RCC 7860 (cell line): Measurements from ENCODE around the gene DCBLD2.
"Not testable (repeated sequence)": the region's sequence is repeated elsewhere in the genome, so short reads cannot be mapped to it uniquely, and the experiment has no call there.

ENCODE experiments used
- DNase-seq: peaks from one replicate; pipeline ENCODE4 v3.0.0-alpha.2; 2015; ENCODE audit warnings: low spot score
- FAIRE-seq: peaks from 2 replicates; lab custom pipeline; 2012; peaks lifted over from hg19 to GRCh38; lab: Jason Lieb, UNC

Gene DCBLD2

DNA sequence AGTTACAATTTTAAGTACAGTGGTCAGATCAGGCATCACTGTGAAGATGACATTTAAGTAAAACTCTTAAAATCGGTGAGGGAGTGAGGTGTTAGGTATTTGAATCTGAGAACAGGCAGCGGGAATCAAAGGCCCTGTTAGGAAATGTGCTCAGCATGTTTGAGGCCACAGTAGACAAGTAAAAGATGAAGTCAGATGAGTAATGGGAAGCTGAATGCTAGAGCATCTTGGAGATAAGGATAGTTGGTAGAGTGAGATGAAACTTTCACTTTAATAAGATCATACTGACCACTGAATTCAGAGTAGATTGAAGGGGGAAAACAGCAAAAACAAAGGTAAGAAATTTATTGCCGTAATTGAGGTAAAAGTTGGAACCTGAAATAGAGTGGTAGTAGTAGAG lies 61.6 kb downstream of the DCBLD2 start:
- FAIRE-seq (no peak), DNase-seq (no peak)

DNA sequence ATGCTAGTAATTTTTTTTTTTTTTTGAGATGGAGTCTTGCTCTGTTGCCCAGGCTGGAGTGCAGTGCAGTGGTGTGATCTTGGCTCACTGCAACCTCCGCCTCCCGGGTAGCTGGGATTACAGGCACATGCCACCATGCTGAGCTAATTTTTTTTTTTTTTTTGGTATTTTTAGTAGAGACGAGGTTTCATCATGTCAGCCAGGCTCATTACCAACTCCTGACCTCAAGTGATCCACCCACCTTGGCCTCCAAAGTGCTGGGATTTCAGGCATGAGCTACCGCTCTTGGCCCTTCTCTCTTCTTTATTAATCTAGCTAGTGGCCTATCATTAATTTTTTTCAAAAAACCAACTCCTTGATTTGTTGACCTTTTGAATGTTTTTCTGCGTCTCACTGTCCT lies 70.4 kb downstream of the DCBLD2 start:
- DNase-seq, FAIRE-seq: not testable (repeated sequence)

GRCh38 chr3:98829246-98829832 lies 72.2 kb downstream of the DCBLD2 start:
- DNase-seq (no peak), FAIRE-seq (no peak)

GRCh38 chr3:98827221-98827920 lies 74.1 kb downstream of the DCBLD2 start:
- DNase-seq (no peak), FAIRE-seq (no peak)

GRCh38 chr3:98826126-98826525 lies 75.4 kb downstream of the DCBLD2 start:
- FAIRE-seq (no peak), DNase-seq (no peak)

- DNase-seq, result no peak
- no peak for FAIRE-seq
These were observed 77.2 kb downstream of the DCBLD2 start for GRCh38 chr3:98824256-98824655.

DNA sequence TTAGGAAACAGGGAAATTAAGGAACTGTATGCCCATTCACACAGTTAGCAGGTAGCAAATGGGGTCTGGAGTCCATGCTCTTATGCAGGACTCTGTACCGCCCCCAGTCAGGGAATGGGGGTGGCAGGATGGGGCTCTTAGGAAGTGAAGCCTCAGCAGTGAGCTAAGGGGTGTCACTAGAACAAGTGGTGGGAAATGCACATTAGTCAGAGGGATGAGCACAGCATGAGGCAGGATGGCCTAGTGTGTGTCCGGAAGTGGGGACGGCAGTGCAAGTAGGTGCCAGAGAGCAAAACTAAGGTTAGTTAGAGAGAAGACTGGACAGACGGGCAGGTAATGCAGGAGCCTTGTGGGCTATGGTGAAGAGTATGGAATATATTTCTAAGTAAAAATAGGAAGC lies 77.7 kb downstream of the DCBLD2 start:
- FAIRE-seq (peak; percentile 21), DNase-seq (peak; percentile 70)

GRCh38 chr3:98821063-98821462 lies 80.4 kb downstream of the DCBLD2 start:
- no peak for FAIRE-seq
- no peak for DNase-seq

GRCh38 chr3:98817547-98818041 lies 83.9 kb downstream of the DCBLD2 start:
- FAIRE-seq (peak; percentile 89), DNase-seq (peak; percentile 67)

DNA sequence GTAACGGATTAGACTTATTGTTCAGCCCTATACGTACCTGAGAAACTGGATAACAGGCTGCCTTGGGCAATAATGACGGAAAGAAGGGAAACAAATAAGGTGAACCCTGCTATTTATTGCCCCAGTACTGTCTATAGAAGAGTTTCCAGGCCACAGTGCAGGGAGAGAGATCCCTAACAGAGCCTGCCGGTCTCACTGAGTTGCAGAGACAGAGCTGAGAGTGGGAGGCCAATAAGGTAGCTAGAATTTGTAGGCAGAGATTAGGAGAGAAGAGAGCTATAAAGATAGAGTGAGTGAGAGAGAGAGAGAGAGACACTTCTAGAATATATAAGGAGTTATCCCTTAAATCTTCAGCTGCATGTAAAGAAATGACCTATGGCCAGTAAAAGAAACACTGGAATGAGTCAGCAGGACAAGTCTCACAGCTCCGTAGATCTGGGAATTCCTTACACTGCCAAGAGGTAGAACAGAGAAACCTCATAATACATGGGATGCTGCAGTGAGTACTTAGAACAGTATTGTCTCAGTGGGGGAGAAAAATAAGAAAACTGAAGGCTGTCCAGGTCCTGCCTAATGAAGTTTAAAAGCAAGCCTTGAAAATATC lies 86.6 kb downstream of the DCBLD2 start:
- peak; percentile 90 for FAIRE-seq
- peak; percentile 64 for DNase-seq

DNA sequence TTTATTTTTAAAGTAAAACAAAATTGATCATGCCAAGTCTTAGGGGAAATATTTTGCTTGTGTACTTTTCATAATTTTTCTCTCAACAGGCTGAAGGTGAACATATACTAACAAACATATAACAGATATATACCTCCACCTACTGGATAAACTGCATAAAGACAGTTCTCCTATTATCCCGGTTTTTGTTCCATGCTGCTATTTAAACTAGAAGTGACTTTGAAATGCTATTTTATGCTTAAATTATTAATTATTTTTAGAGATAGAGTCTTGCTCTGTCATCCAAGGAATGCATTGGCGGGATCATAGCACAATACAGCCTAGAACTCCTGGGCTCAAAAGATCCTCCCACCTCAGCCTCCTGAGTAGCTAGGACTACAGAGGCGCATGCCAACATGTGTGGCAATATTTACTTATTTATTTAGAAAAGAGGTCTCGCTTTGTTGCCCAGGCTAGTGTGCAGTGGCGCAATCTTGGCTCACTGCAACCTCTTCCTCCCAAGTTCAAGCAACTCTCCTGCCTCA lies 88.6 kb downstream of the DCBLD2 start:
- DNase-seq, result peak; percentile 54
- FAIRE-seq, result peak; percentile 84

DNA sequence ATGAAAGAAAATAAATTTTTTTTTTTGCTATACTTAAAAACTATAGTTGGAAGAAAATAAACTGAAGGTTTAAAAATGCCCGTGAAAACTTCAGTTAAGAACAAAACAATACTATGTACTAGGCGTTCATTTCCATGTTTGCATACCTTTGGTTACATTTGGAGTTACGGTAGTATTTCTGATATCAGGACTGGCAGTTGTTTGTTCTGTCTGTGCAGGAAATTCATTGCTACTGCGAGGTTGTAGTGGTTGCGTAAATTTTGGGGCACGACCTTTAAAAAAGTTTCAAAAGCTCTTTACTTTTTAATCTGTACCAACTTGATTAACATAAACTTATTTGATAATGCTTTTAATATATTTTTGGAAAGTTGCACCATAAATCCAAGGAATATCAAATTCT lies 90.4 kb downstream of the DCBLD2 start:
- FAIRE-seq (no peak), DNase-seq (no peak)

DNA sequence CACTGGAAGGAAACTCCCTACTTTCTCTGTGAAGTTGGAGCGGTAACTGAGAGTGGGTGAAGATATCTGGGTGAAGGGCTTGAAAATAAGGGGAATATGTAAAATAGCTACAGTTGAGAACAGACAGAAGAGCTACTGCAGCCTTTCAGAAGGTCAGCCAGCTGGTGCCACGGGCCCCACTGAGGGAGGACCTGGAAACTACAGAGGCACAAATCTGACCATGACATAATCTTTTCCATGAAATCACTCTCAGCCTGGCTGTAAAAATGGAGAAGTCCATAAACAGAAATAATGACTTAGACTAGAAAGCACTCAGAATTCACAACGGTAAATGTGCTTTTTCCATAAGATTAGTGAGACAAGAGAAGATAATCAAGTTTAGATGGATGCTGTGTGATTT lies 91.9 kb downstream of the DCBLD2 start:
- FAIRE-seq (no peak), DNase-seq (no peak)

GRCh38 chr3:98808071-98808470 lies 93.4 kb downstream of the DCBLD2 start:
- DNase-seq (no peak), FAIRE-seq (no peak)

GRCh38 chr3:98807561-98807960 lies 93.9 kb downstream of the DCBLD2 start:
- peak; percentile 31 for FAIRE-seq

GRCh38 chr3:98807011-98807410 lies 94.5 kb downstream of the DCBLD2 start:
- no peak for DNase-seq
- no peak for FAIRE-seq

More at GRCh38 chr3:98807561-98807960, 93.9 kb downstream of the DCBLD2 start:
- no peak for DNase-seq

DNA sequence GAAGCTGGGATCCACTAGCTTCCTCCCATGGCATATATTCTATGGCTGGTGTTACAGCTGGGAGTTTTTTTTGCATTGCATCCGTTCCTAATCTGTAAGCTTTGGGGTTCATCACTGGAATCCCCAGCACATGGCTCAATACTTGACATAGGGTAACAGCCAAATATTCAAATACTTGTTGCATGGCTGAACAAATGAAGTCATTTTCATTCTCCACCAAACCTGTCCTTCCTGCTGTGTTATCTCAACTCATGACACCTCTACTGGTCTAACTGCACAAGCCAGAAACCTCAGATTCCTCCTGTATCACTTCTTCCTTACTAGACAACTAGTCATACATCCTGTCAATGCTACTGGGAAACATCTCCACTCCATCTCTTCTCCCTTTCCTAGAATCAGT lies 95.0 kb downstream of the DCBLD2 start:
- FAIRE-seq (no peak), DNase-seq (peak; percentile 43)

DNA sequence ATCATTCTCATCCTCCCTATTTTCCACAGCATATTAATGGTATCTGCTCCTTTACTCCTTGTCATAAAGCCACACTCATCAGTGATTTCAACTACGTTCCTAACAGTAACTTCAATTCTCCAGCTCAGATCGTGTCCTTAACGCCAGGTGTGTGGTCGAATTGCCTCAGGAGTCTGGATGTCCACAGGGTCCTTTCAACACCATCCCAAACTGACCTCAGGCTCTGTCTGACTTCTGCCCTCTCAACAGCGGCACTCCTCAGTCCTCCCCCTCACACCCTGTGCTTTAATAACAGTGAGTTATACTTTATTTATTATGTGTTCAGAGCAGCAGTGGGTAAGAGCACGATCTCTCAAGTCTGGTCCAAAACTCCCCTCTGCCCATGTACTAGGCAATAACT lies 95.9 kb downstream of the DCBLD2 start:
- DNase-seq, result no peak
- no peak for FAIRE-seq

- FAIRE-seq (no peak), DNase-seq (no peak)
These were observed 100.3 kb downstream of the DCBLD2 start for GRCh38 chr3:98801043-98801747.

GRCh38 chr3:98800401-98800800 lies 101.1 kb downstream of the DCBLD2 start:
- no peak for DNase-seq
- FAIRE-seq, result peak; percentile 11

DNA sequence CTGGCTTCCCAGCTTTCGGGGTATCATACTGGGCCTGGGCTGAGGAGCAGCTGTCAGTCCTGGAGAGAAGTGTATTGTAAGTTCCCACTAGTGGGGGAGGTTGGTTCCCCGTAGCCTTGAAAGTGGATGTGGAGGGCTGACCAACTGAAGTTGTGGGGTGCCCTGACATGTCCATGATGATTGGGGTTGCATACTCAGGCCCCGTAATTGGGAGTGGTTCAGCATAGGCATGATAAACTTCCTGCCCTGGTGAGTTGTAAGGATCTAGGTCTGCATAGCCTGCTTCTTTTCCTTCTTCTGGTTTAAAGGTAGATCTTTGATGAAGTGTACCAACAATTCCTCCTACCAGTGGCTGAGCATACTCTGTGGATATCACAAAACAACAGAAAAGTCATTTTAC lies 102.0 kb downstream of the DCBLD2 start:
- FAIRE-seq, result no peak

More for the DNA sequence above, 102.0 kb downstream of the DCBLD2 start:
- no peak for DNase-seq
